IPS DF 4.7 (cell line): Measurements from ENCODE around the gene RPL13A.

ENCODE experiments used
- DNase-seq: peaks from one replicate; pipeline ENCODE4 v3.0.0-alpha.2; 2013; ENCODE audit warnings: low spot score; ENCODE audit errors: extremely low read depth

RPL13A gene

GRCh38 chr19:49502866-49503581, 15.6 kb downstream of the RPL13A start:
- DNase-seq, result no peak

GRCh38 chr19:49503582-49503962, 16.2 kb downstream of the RPL13A start:
- no peak for DNase-seq

GRCh38 chr19:49506575-49507105, 19.2 kb downstream of the RPL13A start:
- DNase-seq, result no peak

GRCh38 chr19:49507803-49508494, 20.5 kb downstream of the RPL13A start:
- no peak for DNase-seq

- no peak for DNase-seq
Observed at GRCh38 chr19:49512970-49513745, 25.8 kb downstream of the RPL13A start.

- no peak for DNase-seq
Observed at GRCh38 chr19:49513746-49514118, 26.3 kb downstream of the RPL13A start.

- no peak for DNase-seq
Observed at GRCh38 chr19:49514151-49514550, 26.7 kb downstream of the RPL13A start.

GRCh38 chr19:49515767-49516166, 28.4 kb downstream of the RPL13A start:
- no peak for DNase-seq

GRCh38 chr19:49518033-49518432, 30.6 kb downstream of the RPL13A start:
- no peak for DNase-seq

GRCh38 chr19:49520705-49521319, 33.4 kb downstream of the RPL13A start:
- no peak for DNase-seq

GRCh38 chr19:49524812-49525455, 37.5 kb downstream of the RPL13A start:
- no peak for DNase-seq

- DNase-seq, result no peak
Observed at GRCh38 chr19:49528211-49528771, 40.9 kb downstream of the RPL13A start.

GRCh38 chr19:49530708-49531107, 43.3 kb downstream of the RPL13A start:
- no peak for DNase-seq

GRCh38 chr19:49533551-49534488, 46.4 kb downstream of the RPL13A start:
- DNase-seq, result no peak

- no peak for DNase-seq
Observed at GRCh38 chr19:49534632-49535385, 47.4 kb downstream of the RPL13A start.

- no peak for DNase-seq
Observed at GRCh38 chr19:49536921-49537462, 49.6 kb downstream of the RPL13A start.

GRCh38 chr19:49538643-49539042, 51.2 kb downstream of the RPL13A start:
- no peak for DNase-seq

- no peak for DNase-seq
Observed at GRCh38 chr19:49539192-49539952, 52.0 kb downstream of the RPL13A start.
